WERI-Rb-1 (cell line): ENCODE results near the gene RASA3.
A peak's percentile ranks its signal among the peaks of the same experiment; 100 is the strongest.

Experiments
- DNase-seq: peaks from one replicate; pipeline ENCODE4 v3.0.0-alpha.2; 2020
- H3K27ac ChIP-seq: fragments of 250-450 bp; sonication (Bioruptor Pico); 2 replicates; pipeline ENCODE4 v1.5.1; 2020; ENCODE audit warnings: mild to moderate bottlenecking, moderate library complexity
- H3K27me3 ChIP-seq: fragments of 250-450 bp; sonication (Bioruptor Pico); 2 replicates; pipeline ENCODE4 v1.5.1; 2021; ENCODE audit warnings: mild to moderate bottlenecking, low read depth, moderate library complexity; ENCODE audit not compliant: insufficient read depth, severe bottlenecking
- H3K36me3 ChIP-seq: fragments of 250-450 bp; sonication (Bioruptor Pico); 2 replicates; pipeline ENCODE4 v1.5.1; 2020; ENCODE audit warnings: mild to moderate bottlenecking, moderate library complexity
- H3K4me3 ChIP-seq: 2 replicates; pipeline ENCODE4 v1.5.1; 2011; ENCODE audit warnings: low read depth, mild to moderate bottlenecking, control low read depth, low read length
- H3K9me3 ChIP-seq: fragments of 250-450 bp; sonication (Bioruptor Pico); 2 replicates; pipeline ENCODE4 v1.5.1; 2021; ENCODE audit warnings: mild to moderate bottlenecking, moderate library complexity; ENCODE audit not compliant: severe bottlenecking
- TF ChIP-seq, protein P1 (sequence below): IDR thresholded peaks from 2 replicates; pipeline ENCODE4 v1.5.1; 2011; ENCODE audit warnings: low read depth, mild to moderate bottlenecking, control low read depth, inconsistent platforms, low read length

Gene RASA3

DNA sequence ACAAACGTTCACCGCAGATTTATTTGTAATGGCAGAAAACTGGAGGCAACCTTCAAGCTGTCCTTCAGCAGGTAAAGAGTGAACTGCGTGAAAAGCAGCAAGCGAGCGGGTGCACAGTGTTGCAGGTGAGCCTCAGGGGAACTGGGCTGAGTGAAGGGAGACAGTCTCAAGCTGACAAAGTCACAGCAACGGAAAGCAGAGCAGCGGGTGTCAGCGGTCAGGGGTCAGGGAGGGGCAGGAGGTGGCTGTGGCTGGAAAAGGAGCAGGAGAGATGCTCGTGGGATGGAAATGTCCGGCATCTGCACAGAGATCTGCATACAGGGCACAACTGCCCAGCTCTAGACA, 8.5 kb upstream of the RASA3 start:
- TF ChIP-seq, protein P1, sequence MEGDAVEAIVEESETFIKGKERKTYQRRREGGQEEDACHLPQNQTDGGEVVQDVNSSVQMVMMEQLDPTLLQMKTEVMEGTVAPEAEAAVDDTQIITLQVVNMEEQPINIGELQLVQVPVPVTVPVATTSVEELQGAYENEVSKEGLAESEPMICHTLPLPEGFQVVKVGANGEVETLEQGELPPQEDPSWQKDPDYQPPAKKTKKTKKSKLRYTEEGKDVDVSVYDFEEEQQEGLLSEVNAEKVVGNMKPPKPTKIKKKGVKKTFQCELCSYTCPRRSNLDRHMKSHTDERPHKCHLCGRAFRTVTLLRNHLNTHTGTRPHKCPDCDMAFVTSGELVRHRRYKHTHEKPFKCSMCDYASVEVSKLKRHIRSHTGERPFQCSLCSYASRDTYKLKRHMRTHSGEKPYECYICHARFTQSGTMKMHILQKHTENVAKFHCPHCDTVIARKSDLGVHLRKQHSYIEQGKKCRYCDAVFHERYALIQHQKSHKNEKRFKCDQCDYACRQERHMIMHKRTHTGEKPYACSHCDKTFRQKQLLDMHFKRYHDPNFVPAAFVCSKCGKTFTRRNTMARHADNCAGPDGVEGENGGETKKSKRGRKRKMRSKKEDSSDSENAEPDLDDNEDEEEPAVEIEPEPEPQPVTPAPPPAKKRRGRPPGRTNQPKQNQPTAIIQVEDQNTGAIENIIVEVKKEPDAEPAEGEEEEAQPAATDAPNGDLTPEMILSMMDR: no peak

DNA sequence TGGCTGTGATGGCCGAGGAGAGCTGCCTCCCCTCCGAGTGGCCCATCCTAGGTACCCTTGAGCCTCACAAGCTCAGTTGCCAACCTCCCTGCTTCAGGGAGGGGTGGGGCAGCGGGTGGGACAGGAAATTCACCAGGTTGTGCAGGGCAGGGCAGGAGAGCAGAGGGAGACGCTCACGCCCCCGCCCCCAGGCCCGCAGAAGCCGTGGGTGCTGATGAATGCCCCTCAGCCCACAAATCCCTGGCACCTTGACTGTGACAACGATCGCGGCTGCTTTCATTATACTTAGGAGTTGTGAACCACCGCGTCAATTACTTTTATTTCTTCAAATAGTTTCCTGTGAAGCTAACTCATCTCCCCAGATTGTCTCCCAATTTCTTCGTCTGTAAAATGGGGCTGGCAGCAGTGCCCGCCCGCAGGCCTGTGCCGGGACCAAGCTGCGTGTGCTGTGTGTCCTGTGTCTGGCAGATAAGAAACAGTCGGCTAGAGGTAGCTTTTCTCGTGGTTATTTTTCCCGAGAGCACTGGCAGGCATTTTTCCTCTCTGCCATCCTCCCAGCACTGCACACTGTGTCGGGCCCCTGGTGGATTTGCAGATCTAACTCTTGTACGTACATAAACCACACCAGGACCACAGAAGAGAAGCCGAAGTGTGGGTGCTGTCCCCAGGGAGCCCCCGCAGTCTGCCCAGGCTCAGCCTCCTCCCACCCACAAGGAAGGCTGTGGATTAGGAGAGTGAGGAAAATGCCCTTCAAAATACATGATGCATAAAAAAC, 7.9 kb upstream of the RASA3 start:
- Histone ChIP-seq H3K27me3 (no peaks in the 10 kb centered on the region), H3K4me3 (no peak overlapping the region), H3K27ac (peak overlapping the region; percentile 19), H3K9me3 (no peaks in the 10 kb centered on the region), H3K36me3 (no peaks in the 10 kb centered on the region)
- DNase-seq: no peak
- TF ChIP-seq, protein P1: no peak

More for the DNA sequence above, 8.5 kb upstream of the RASA3 start:
- Histone ChIP-seq H3K27me3 (no peaks in the 10 kb centered on the region), H3K36me3 (no peaks in the 10 kb centered on the region), H3K9me3 (no peaks in the 10 kb centered on the region), H3K4me3 (no peak overlapping the region), H3K27ac (peak overlapping the region; percentile 19)
- no peak for DNase-seq

DNA sequence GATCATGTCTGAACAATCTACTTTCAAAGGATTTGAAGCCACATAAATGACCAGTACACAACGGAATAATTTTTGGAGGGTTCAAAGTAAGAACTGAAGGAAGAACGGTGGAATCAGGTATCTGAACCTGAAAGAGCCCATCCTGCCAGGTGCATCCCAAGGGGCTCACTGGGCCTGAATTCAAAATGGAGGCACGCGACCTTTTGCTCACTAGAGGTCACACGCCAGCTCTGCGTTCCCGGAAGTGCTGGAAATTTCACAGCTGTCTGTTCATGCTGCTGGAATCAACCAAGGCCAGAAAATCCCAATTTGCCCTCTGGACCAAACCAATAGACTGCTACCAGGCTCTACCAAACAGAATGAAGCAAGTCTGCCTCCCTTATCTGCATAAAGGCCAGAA, 4.2 kb upstream of the RASA3 start:
- no peak overlapping the region for H3K4me3 ChIP-seq
- H3K27ac ChIP-seq: no peak overlapping the region
- H3K27me3 ChIP-seq: no peaks in the 10 kb centered on the region
- DNase-seq: no peak
- TF ChIP-seq, protein P1: no peak
- H3K36me3 ChIP-seq: no peaks in the 10 kb centered on the region
- no peaks in the 10 kb centered on the region for H3K9me3 ChIP-seq

DNA sequence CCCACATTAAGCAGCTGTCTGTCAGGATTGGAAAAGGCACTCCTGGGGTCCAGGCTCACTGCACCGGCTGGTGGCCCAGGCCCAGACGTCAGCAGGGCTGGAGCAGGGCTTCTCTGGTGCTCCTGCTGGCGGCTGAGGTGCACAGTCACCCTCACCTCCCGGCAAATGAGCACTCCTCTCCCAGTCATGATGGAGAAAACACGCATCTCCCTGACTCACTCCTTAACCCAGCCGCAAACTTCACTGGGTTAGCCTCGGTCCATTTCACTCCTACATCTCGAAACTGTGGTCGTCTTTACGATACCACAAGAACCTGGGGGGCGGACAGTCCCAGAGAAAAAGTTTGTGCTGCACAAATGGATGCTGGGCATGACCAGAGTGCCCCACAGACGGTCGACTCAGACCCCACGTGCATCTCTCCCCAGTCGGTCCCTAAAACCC, 3.3 kb upstream of the RASA3 start:
- H3K27me3 ChIP-seq: no peaks in the 10 kb centered on the region
- no peak overlapping the region for H3K4me3 ChIP-seq
- H3K36me3 ChIP-seq: no peaks in the 10 kb centered on the region
- H3K9me3 ChIP-seq: no peaks in the 10 kb centered on the region
- no peak overlapping the region for H3K27ac ChIP-seq
- TF ChIP-seq, protein P1: peak; percentile 36
- no peak for DNase-seq

DNA sequence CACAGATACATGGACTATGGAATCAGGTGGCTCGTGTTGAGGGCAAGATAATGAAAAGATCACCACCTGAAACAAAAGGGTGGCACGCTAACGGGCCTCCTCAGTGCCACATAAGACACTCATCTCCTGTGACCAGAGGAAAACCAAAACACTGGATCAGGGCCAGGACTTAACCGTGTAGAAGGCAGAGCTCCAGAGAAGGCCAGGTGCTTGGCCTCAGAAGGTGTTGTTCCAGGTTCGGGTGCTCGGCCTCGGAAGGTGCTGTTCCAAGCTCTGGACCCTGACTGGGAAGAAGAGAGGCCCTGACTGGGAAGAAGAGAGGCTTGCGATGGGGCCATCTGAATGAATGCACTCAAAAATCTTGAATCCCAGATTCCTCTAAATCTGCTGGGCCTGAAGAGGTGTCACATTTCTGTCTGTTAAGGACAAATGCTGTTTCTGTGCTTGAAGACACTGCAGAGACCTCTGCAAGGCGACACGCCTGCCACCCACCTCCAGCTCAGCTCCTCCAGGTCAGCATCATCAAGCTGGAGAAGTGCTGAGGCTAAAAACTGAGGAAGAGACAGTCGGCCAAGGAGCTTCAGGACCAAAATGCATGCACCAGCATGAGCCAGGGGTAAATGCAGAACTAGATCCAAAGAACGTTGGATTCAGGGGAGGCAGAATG, 2.7 kb upstream of the RASA3 start:
- TF ChIP-seq, protein P1: no peak
- H3K27ac ChIP-seq: no peak overlapping the region

More for the DNA sequence above, 2.7 kb upstream of the RASA3 start:
- Histone ChIP-seq H3K9me3 (no peaks in the 10 kb centered on the region), H3K36me3 (no peaks in the 10 kb centered on the region), H3K27me3 (no peaks in the 10 kb centered on the region), H3K4me3 (no peak overlapping the region)
- DNase-seq: no peak
